ENCODE measurements around the gene NEGR1. TPM values are rescaled to one million over a fixed set of nuclear protein-coding genes. Genes with fewer than 3 reads are reported as not detected.

Gene NEGR1
- total RNA-seq, result 10 to 100 TPM; 42.5 to 69.2 (median 60.0) TPM
- 1 to 10 TPM in 2 of 3 donors, under 1 TPM in 1; 0.69 to 4.8 (median 3.0) TPM for polyA plus RNA-seq

GRCh38 chr1:72282271-72283021, at the start of gene NEGR1:
Gene NEGR1, minus strand, starts transcription at chr1:72282539.
- WGBS, 2 donors, result 1% methylated on average over 54 of the region's 54 CpGs
- Histone ChIP-seq H3K36me3 (no peaks in the 10 kb centered on the region), H3K27ac (peak within 1 kb of the TSS; percentile 93 to 97 (median 96)), H3K9me3 (no peaks in the 10 kb centered on the region), H3K27me3 (no peaks in the 10 kb centered on the region), H3K4me3 (peak within 1 kb of the TSS; percentile 67 to 81 (median 72)), H3K4me1 (peaks cover 0 to 44% (median 21%) of the 10 kb centered on the region in 4 donors)
- peak in 2 of 4 experiments; percentile 17 to 28 for TF ChIP-seq CTCF (IDR thresholded peaks at IDR 0.05)
- peak in 1 of 2 donors; percentile 42 for TF ChIP-seq POLR2A (IDR thresholded peaks at IDR 0.05)
- TF ChIP-seq POLR2AphosphoS5 (IDR thresholded peaks at IDR 0.05), result peak in 2 of 4 donors; percentile 42 to 53
- no peak for TF ChIP-seq EP300 (IDR thresholded peaks at IDR 0.05)
- DNase-seq, result peak; percentile 96
- intact Hi-C loops (cut with DNase I), result loop anchor here (2.0 kb wide), 1 partner anchor 96 kb away; no protein-coding TSS in a partner anchor

- Histone ChIP-seq H3K9me3 (no peaks in the 10 kb centered on the region), H3K36me3 (no peaks in the 10 kb centered on the region), H3K27me3 (no peaks in the 10 kb centered on the region), H3K27ac (no peak overlapping the region), H3K4me3 (no peak overlapping the region), H3K4me1 (no peaks in the 10 kb centered on the region)
- intact Hi-C loops (cut with DNase I), result no loop called here
- WGBS, 2 donors, result 64% methylated on average over 2 of the region's 2 CpGs; no CpG with 5 or more reads in 1 of the 2 donors
- DNase-seq, result no peak
- TF ChIP-seq POLR2A (IDR thresholded peaks at IDR 0.05) (no peak), POLR2AphosphoS5 (IDR thresholded peaks at IDR 0.05) (no peak), EP300 (IDR thresholded peaks at IDR 0.05) (no peak), CTCF (IDR thresholded peaks at IDR 0.05) (no peak)
Observed at GRCh38 chr1:72326494-72326893, 44.2 kb upstream of the NEGR1 start.

- intact Hi-C loops (cut with DNase I), result no loop called here
- TF ChIP-seq EP300 (IDR thresholded peaks at IDR 0.05), result no peak
- TF ChIP-seq POLR2A (IDR thresholded peaks at IDR 0.05), result no peak
- no peak for TF ChIP-seq CTCF (IDR thresholded peaks at IDR 0.05)
- TF ChIP-seq POLR2AphosphoS5 (IDR thresholded peaks at IDR 0.05), result no peak
- Histone ChIP-seq H3K27me3 (no peaks in the 10 kb centered on the region), H3K4me3 (no peak overlapping the region), H3K36me3 (no peaks in the 10 kb centered on the region), H3K27ac (no peak overlapping the region), H3K9me3 (no peaks in the 10 kb centered on the region), H3K4me1 (no peaks in the 10 kb centered on the region)
- DNase-seq, result no peak
- WGBS, 2 donors, result 80% methylated on average over 1 of the region's 1 CpG; no CpG with 5 or more reads in 1 of the 2 donors
Observed at GRCh38 chr1:72324451-72324850, 42.1 kb upstream of the NEGR1 start.

GRCh38 chr1:72322910-72323309, 40.6 kb upstream of the NEGR1 start:
- H3K27me3 ChIP-seq, result no peaks in the 10 kb centered on the region
- WGBS, 2 donors, result 77% methylated on average over 3 of the region's 3 CpGs; no CpG with 5 or more reads in 1 of the 2 donors
- intact Hi-C loops (cut with DNase I), result no loop called here
- DNase-seq, result no peak
- no peak for TF ChIP-seq POLR2A (IDR thresholded peaks at IDR 0.05)
- TF ChIP-seq EP300 (IDR thresholded peaks at IDR 0.05), result no peak
- no peak for TF ChIP-seq CTCF (IDR thresholded peaks at IDR 0.05)
- no peak for TF ChIP-seq POLR2AphosphoS5 (IDR thresholded peaks at IDR 0.05)
- H3K4me1 ChIP-seq, result no peaks in the 10 kb centered on the region
- H3K36me3 ChIP-seq, result no peaks in the 10 kb centered on the region
- H3K27ac ChIP-seq, result no peak overlapping the region
- no peak overlapping the region for H3K4me3 ChIP-seq
- H3K9me3 ChIP-seq, result no peaks in the 10 kb centered on the region
